GM12872 (cell line): ENCODE measurements around the gene EEF1A2.

Experiments used
- CTCF ChIP-seq: IDR thresholded peaks from 3 replicates; pipeline ENCODE4 v1.5.1; 2011; ENCODE audit warnings: low read depth, mild to moderate bottlenecking, low read length, moderate library complexity; ENCODE audit not compliant: insufficient read depth

The EEF1A2 gene

GRCh38 chr20:63439866-63440265 lies 59.0 kb downstream of the EEF1A2 start:
- no peak for TF ChIP-seq CTCF

GRCh38 chr20:63438121-63438520 lies 60.8 kb downstream of the EEF1A2 start:
- TF ChIP-seq CTCF = no peak
